Adrenal gland (tissue), 5 donors: ENCODE results near the gene PIERCE2.

Experiments
- POLR2A ChIP-seq, 2 donors: fragments of 450-650 bp; IDR thresholded peaks; one replicate each; pipeline ENCODE4 v1.6.1; 2017; ENCODE audit warnings: antibody characterized with exemption in 2 of 2, mild to moderate bottlenecking in 2 of 2, moderate library complexity in 1 of 2
- TF ChIP-seq, protein P1 (sequence below), 6 experiments: fragments of 450-650 bp in 4 of 6; fragments of 200-600 bp in 2 of 6; sonication (generic) in 1 of 6; IDR thresholded peaks; 1 replicate in 5 of 6; 2 replicates in 1 of 6; pipeline versions ENCODE4 v1.5.1 to v1.8.0; 2016 to 2021; ENCODE audit warnings: antibody characterized with exemption in 6 of 6, mild to moderate bottlenecking in 2 of 6, moderate library complexity in 1 of 6
- donor health status: DM: no; HTN: no; CAD: no.

DNA sequence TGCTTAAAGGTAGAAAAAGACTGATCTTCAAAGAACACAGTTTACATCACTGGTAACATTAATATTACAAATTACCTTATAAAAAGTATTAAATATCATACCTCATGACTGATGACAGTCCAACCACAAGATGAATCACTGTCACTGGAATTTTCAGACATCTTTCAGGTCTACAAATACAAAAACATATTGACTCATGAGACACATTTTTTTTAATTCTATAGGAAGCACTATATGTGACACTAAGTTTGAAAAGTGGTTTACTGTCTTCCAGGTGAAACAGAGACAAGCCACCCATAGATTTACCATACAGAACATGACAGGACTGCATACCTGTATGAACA, 19.1 kb upstream of the PIERCE2 start:
- TF ChIP-seq, protein P1, sequence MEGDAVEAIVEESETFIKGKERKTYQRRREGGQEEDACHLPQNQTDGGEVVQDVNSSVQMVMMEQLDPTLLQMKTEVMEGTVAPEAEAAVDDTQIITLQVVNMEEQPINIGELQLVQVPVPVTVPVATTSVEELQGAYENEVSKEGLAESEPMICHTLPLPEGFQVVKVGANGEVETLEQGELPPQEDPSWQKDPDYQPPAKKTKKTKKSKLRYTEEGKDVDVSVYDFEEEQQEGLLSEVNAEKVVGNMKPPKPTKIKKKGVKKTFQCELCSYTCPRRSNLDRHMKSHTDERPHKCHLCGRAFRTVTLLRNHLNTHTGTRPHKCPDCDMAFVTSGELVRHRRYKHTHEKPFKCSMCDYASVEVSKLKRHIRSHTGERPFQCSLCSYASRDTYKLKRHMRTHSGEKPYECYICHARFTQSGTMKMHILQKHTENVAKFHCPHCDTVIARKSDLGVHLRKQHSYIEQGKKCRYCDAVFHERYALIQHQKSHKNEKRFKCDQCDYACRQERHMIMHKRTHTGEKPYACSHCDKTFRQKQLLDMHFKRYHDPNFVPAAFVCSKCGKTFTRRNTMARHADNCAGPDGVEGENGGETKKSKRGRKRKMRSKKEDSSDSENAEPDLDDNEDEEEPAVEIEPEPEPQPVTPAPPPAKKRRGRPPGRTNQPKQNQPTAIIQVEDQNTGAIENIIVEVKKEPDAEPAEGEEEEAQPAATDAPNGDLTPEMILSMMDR (IDR thresholded peaks at IDR 0.05), result no peak
- no peak for TF ChIP-seq POLR2A (IDR thresholded peaks at IDR 0.05)
